ENCODE results near the gene CCL1.

- TF ChIP-seq CTCF (tag by site-specific recombination; IDR thresholded peaks at IDR 0.05) (no peak), HOXA7 (CRISPR knock-in tag; IDR thresholded peaks at IDR 0.05; ENCODE audit: borderline replicate concordance) (no peak), ZNF791 (tag by site-specific recombination; IDR thresholded peaks at IDR 0.05) (no peak), ZBTB7A (tag by site-specific recombination; IDR thresholded peaks at IDR 0.05; ENCODE audit: low read depth) (no peak), ZBTB21 (tag by site-specific recombination; IDR thresholded peaks at IDR 0.05) (no peak), ZNF274 (IDR thresholded peaks at IDR 0.05; ENCODE audit: low read length) (no peak), ZNF274 (tag by site-specific recombination; IDR thresholded peaks at IDR 0.05; ENCODE audit: borderline replicate concordance) (no peak), ZBTB8A (tag by site-specific recombination; IDR thresholded peaks at IDR 0.05) (no peak), ZNF23 (tag by site-specific recombination; IDR thresholded peaks at IDR 0.05; ENCODE audit: borderline replicate concordance) (no peak), ZSCAN23 (tag by site-specific recombination; IDR thresholded peaks at IDR 0.05) (no peak), ZFP3 (tag by site-specific recombination; IDR thresholded peaks at IDR 0.05; ENCODE audit: low read depth) (no peak), ZNF37A (tag by site-specific recombination; IDR thresholded peaks at IDR 0.05) (no peak), ZNF785 (tag by site-specific recombination; IDR thresholded peaks at IDR 0.05) (no peak), ZNF76 (tag by site-specific recombination; IDR thresholded peaks at IDR 0.05; ENCODE audit: borderline replicate concordance, low read depth) (no peak)
- TF ChIP-seq, protein P1, sequence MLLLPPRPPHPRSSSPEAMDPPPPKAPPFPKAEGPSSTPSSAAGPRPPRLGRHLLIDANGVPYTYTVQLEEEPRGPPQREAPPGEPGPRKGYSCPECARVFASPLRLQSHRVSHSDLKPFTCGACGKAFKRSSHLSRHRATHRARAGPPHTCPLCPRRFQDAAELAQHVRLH (tag by site-specific recombination; IDR thresholded peaks at IDR 0.05): no peak
These were observed 23.3 kb upstream of the CCL1 start for GRCh38 chr17:34386343-34386696.

Data from HEK293 (cell line).